GM12878 (cell line): Measurements from ENCODE around the gene VPS52. TPM values are rescaled to one million over a fixed set of nuclear protein-coding genes. Genes with fewer than 3 reads are reported as not detected.

Experiments used
- ATAC-seq: fragments of 200-7000 bp; cut with Tn5 transposase; 3 replicates; pipeline ENCODE4 v1.9.1; 2020; ENCODE audit warnings: mild to moderate bottlenecking, moderate library complexity
- BruUV-seq: library from RNA; stranded (reverse); fragments of 400-500 nt; replicated peaks from 2 replicates; lab custom pipeline; 2021; lab: Mats Ljungman, UMichigan
- CTCF ChIA-PET: fragments of 300-600 bp; sonication (Branson Sonifier 250); formaldehyde crosslinking; extraction: SDS; loops from one replicate; lab custom pipeline; 2021; ENCODE audit warnings: inconsistent platforms; lab: Yijun Ruan, JAX
- POLR2A ChIA-PET: fragments of 350-600 bp; formaldehyde crosslinking; extraction: SDS; loops from one replicate; lab custom pipeline; 2021; ENCODE audit warnings: inconsistent platforms; lab: Charles Lee
- RAD21 ChIA-PET: fragments of 300-600 bp; sonication (Branson Sonifier 250); formaldehyde crosslinking; loops from one replicate; lab custom pipeline; 2023; ENCODE audit warnings: antibody characterized with exemption; ENCODE audit not compliant: unreplicated experiment; lab: Charles Lee
- SMC1A ChIA-PET: fragments of 300-600 bp; sonication (Branson Sonifier 250); formaldehyde crosslinking; loops from one replicate; lab custom pipeline; 2023; ENCODE audit not compliant: unreplicated experiment, uncharacterized antibody; lab: Charles Lee
- DNase-seq: peaks from one replicate; pipeline ENCODE4 v3.0.0-alpha.2; 2011; ENCODE audit warnings: low read depth, low spot score
- FAIRE-seq: peaks from 3 replicates; lab custom pipeline; 2011; peaks lifted over from hg19 to GRCh38; lab: Jason Lieb, UNC
- H2AFZ ChIP-seq: 2 replicates; pipeline ENCODE4 v1.6.0; 2011; ENCODE audit warnings: low read depth, low read length, control low read depth; ENCODE audit not compliant: control insufficient read depth
- H3K27ac ChIP-seq: 2 replicates; pipeline ENCODE4 v1.5.1; 2011; ENCODE audit warnings: control low read depth; ENCODE audit not compliant: control insufficient read depth, insufficient read depth
- H3K27me3 ChIP-seq, 2 experiments: replicated peaks in 1 of 2; 2 replicates each; pipeline versions ENCODE4 v1.6.0 to v1.6.1; 2011; ENCODE audit warnings: low read length in 1 of 2; ENCODE audit not compliant: control insufficient read depth in 2 of 2, insufficient read depth in 2 of 2
- H3K36me3 ChIP-seq, 2 experiments: 2 replicates each; pipeline ENCODE4 v1.5.1; 2011; ENCODE audit warnings: low read length in 1 of 2; ENCODE audit not compliant: control insufficient read depth in 2 of 2, insufficient read depth in 2 of 2
- H3K4me1 ChIP-seq: 2 replicates; pipeline ENCODE4 v1.6.1; 2011; ENCODE audit warnings: mild to moderate bottlenecking, low read length, moderate library complexity, mixed read lengths; ENCODE audit not compliant: control insufficient read depth, insufficient read depth
- H3K4me2 ChIP-seq: 2 replicates; pipeline ENCODE4 v1.6.0; 2011; ENCODE audit warnings: control low read depth; ENCODE audit not compliant: control insufficient read depth, insufficient read depth
- H3K4me3 ChIP-seq: fragments of 200-600 bp; sonication (generic); 2 replicates; pipeline ENCODE4 v1.5.1; 2016
- H3K79me2 ChIP-seq: 2 replicates; pipeline ENCODE4 v1.6.0; 2011; ENCODE audit warnings: low read length; ENCODE audit not compliant: control insufficient read depth, insufficient read depth
- H3K9ac ChIP-seq: 2 replicates; pipeline ENCODE4 v1.8.0; 2011; ENCODE audit warnings: low read length, control low read depth, mixed read lengths; ENCODE audit not compliant: control insufficient read depth, insufficient read depth
- H3K9me3 ChIP-seq: replicated peaks from 3 replicates; pipeline ENCODE4 v1.5.1; 2011; ENCODE audit warnings: mild to moderate bottlenecking, low read length; ENCODE audit not compliant: control insufficient read depth, insufficient read depth
- H4K20me1 ChIP-seq: 2 replicates; pipeline ENCODE4 v1.6.0; 2011; ENCODE audit not compliant: control insufficient read depth, insufficient read depth
- CHD4 ChIP-seq: fragments of 200-600 bp; sonication (generic); IDR thresholded peaks from 2 replicates; pipeline ENCODE4 v1.6.1; 2016; ENCODE audit warnings: mild to moderate bottlenecking
- EGR1 ChIP-seq, 2 experiments: IDR thresholded peaks; 1 replicate in 1 of 2; 2 replicates in 1 of 2; pipeline ENCODE4 v1.6.1; 2011 to 2012; ENCODE audit warnings: low read depth in 2 of 2, low read length in 2 of 2, borderline replicate concordance in 1 of 2, mild to moderate bottlenecking in 1 of 2, moderate library complexity in 1 of 2
- HCFC1 ChIP-seq: fragments of 150-350 bp; IDR thresholded peaks from 2 replicates; pipeline ENCODE4 v1.6.1; 2014; ENCODE audit warnings: low read length
- JUNB ChIP-seq: IDR thresholded peaks from 2 replicates; pipeline ENCODE4 v1.6.1; 2016; ENCODE audit warnings: antibody characterized with exemption, mild to moderate bottlenecking
- MYB ChIP-seq: fragments of 150-350 bp; IDR thresholded peaks from 2 replicates; pipeline ENCODE4 v1.6.1; 2014; ENCODE audit warnings: mild to moderate bottlenecking, low read depth, low read length, borderline replicate concordance
- NFXL1 ChIP-seq: fragments of 450-650 bp; IDR thresholded peaks from 2 replicates; pipeline ENCODE4 v1.6.1; 2017; ENCODE audit warnings: antibody characterized with exemption, mild to moderate bottlenecking, borderline replicate concordance
- NFYB ChIP-seq: IDR thresholded peaks from 2 replicates; pipeline ENCODE4 v1.6.1; 2011; ENCODE audit warnings: low read depth, mild to moderate bottlenecking, low read length, improper control_type of control experiment, moderate library complexity; ENCODE audit not compliant: insufficient read depth
- NR2F1 ChIP-seq: fragments of 450-650 bp; conservative IDR thresholded peaks from 2 replicates; pipeline ENCODE4 v1.6.1; 2017; ENCODE audit warnings: mild to moderate bottlenecking
- NRF1 ChIP-seq: conservative IDR thresholded peaks from 2 replicates; pipeline ENCODE4 v1.6.1; 2011; ENCODE audit warnings: mild to moderate bottlenecking, low read depth, low read length, improper control_type of control experiment
- RAD51 ChIP-seq: fragments of 450-650 bp; IDR thresholded peaks from 2 replicates; pipeline ENCODE4 v1.6.1; 2016; ENCODE audit warnings: moderate library complexity, mild to moderate bottlenecking, inconsistent platforms
- RUNX3 ChIP-seq: IDR thresholded peaks from 2 replicates; pipeline ENCODE4 v1.6.1; 2012; ENCODE audit warnings: low read length, inconsistent platforms
- SIX5 ChIP-seq: IDR thresholded peaks from 2 replicates; pipeline ENCODE4 v1.6.1; 2011; ENCODE audit warnings: mild to moderate bottlenecking, low read depth, low read length, moderate library complexity; ENCODE audit not compliant: severe bottlenecking
- SMAD5 ChIP-seq: IDR thresholded peaks from 2 replicates; pipeline ENCODE4 v1.6.1; 2016; ENCODE audit warnings: antibody characterized with exemption, low read depth
- SREBF2 ChIP-seq: IDR thresholded peaks from 2 replicates; pipeline ENCODE4 v1.6.1; 2012; ENCODE audit warnings: mild to moderate bottlenecking, low read length
- STAT3 ChIP-seq: IDR thresholded peaks from 2 replicates; pipeline ENCODE4 v1.6.1; 2011; ENCODE audit warnings: low read depth, low read length, improper control_type of control experiment
- in situ Hi-C: fragments of 300-500 bp; cut with MboI; formaldehyde crosslinking; loops from 9 replicates; pipeline ENCODE4 v1.14.3; 2018; ENCODE audit warnings: mixed read lengths
- intact Hi-C: fragments of 100-400 bp; cut with micrococcal nuclease; formaldehyde crosslinking; loops from one replicate; pipeline ENCODE4 v1.14.2; 2022; ENCODE audit not compliant: unreplicated experiment
- polyA plus RNA-seq, 11 experiments: library from polyadenylated mRNA; depleted of rRNA in 4 of 11; unstranded in 6 of 11; stranded (reverse) in 5 of 11; fragments of >200 nt; fragmentation: Nextera tagmentation in 4 of 11; fragmentation: Illumina TruSeq in 1 of 11; extraction: Ambion mirVana in 4 of 11; extraction: Trizol in 1 of 11; gene quantifications; 1 replicate in 1 of 11; 2 replicates in 10 of 11; pipeline versions ENCODE4 v1.2.1 to v1.2.3, GENCODE V29; 2011 to 2016; ENCODE audit warnings: inconsistent platforms in 2 of 11, missing spikeins in 2 of 11, low read depth in 1 of 11
- total RNA-seq, 4 experiments: library from RNA; depleted of rRNA in 3 of 4; stranded (reverse); fragments of >200 nt in 3 of 4; fragmentation: Illumina TruSeq in 1 of 4; extraction: Trizol in 1 of 4; gene quantifications; 2 replicates each; pipeline versions ENCODE4 v1.2.1 to v1.2.3, GENCODE V29; 2013 to 2021
- TF ChIP-seq, protein P1 (sequence below): fragments of 450-650 bp; IDR thresholded peaks from 2 replicates; pipeline ENCODE4 v1.6.1; 2017; ENCODE audit warnings: borderline replicate concordance
- TF ChIP-seq, protein P2 (sequence below): fragments of 450-650 bp; IDR thresholded peaks from 2 replicates; pipeline ENCODE4 v1.6.1; 2017; ENCODE audit warnings: low read depth, mild to moderate bottlenecking, moderate library complexity

The VPS52 gene
- total and polyA plus RNA-seq, 10 of the 15 experiments (the other 5 are each of a cell fraction or from before 2014, with no cell fraction given): 11.3 to 52.7 (median 36.7) TPM

DNA sequence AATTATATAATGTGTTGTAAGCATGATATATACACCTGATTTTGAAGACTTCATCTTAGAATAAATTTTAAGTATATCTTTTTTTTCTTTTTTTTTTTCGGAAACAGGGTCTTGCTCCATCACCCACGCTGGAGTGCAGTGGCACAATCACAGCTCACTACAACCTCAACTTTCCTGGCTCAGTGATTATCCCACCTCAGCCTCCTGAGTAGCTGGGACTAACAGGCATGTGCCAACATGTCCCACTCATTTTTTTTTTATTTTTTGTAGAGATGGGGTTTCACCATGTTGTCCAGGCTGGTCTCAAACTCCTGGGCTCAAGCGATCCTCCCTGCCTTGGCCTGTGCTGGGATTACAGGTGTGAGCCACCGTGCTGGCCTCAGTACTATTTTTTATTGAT, 17.1 kb downstream of the VPS52 start (continued):
- no peak for TF ChIP-seq HCFC1

DNA sequence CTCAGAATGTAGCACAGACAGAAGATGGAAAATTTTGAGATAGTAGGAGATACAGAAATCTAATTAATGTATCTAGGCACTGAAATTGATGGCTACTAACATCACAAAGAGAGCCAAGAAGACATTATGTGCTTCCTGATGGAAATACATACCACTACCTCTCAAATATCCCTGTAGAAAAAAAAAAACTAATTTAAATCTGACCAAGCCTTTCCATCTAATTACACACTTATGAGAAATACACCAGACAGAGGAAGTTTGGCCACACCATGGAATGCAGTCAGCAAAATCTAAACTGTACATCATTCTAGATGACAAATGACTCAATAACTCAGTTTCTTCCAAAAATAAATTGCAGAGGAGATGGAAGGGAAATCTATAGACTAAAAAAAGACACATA, 18.9 kb downstream of the VPS52 start:
- H4K20me1 ChIP-seq: no peaks in the 10 kb centered on the region
- in situ Hi-C loops: no loop called here
- no peak for TF ChIP-seq CHD4
- no peak for TF ChIP-seq NR2F1
- TF ChIP-seq, protein P1, sequence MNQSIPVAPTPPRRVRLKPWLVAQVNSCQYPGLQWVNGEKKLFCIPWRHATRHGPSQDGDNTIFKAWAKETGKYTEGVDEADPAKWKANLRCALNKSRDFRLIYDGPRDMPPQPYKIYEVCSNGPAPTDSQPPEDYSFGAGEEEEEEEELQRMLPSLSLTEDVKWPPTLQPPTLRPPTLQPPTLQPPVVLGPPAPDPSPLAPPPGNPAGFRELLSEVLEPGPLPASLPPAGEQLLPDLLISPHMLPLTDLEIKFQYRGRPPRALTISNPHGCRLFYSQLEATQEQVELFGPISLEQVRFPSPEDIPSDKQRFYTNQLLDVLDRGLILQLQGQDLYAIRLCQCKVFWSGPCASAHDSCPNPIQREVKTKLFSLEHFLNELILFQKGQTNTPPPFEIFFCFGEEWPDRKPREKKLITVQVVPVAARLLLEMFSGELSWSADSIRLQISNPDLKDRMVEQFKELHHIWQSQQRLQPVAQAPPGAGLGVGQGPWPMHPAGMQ: no peak
- no peak for TF ChIP-seq RUNX3
- no peak for TF ChIP-seq EGR1 (IDR thresholded peaks at IDR 0.05; ENCODE audit: borderline replicate concordance in 1 of 2, low read depth in 2 of 2, low read length in 2 of 2)
- TF ChIP-seq, protein P2, sequence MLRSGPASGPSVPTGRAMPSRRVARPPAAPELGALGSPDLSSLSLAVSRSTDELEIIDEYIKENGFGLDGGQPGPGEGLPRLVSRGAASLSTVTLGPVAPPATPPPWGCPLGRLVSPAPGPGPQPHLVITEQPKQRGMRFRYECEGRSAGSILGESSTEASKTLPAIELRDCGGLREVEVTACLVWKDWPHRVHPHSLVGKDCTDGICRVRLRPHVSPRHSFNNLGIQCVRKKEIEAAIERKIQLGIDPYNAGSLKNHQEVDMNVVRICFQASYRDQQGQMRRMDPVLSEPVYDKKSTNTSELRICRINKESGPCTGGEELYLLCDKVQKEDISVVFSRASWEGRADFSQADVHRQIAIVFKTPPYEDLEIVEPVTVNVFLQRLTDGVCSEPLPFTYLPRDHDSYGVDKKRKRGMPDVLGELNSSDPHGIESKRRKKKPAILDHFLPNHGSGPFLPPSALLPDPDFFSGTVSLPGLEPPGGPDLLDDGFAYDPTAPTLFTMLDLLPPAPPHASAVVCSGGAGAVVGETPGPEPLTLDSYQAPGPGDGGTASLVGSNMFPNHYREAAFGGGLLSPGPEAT: no peak
- TF ChIP-seq STAT3: no peak
- no peak for TF ChIP-seq JUNB
- TF ChIP-seq MYB: no peak
- no peak for TF ChIP-seq NFYB
- no peak for TF ChIP-seq NFXL1
- no peak for TF ChIP-seq NRF1
- no peak for TF ChIP-seq SMAD5
- TF ChIP-seq SIX5: no peak
- no peak for TF ChIP-seq SREBF2
- TF ChIP-seq RAD51: no peak
- TF ChIP-seq, all 136 proteins: peak for 0
- Histone ChIP-seq H3K27me3 (no peaks in the 10 kb centered on the region), H3K9ac (no peak overlapping the region), H2AFZ (no peak overlapping the region), H3K9me3 (no peaks in the 10 kb centered on the region), H3K36me3 (peaks cover 2 to 12% of the 10 kb centered on the region in 2 experiments; a peak in 2 of 4 replicates), H3K27ac (no peak overlapping the region), H3K4me2 (no peak overlapping the region), H3K4me3 (no peak overlapping the region), H3K79me2 (peaks cover 13% of the 10 kb centered on the region), H3K4me1 (peaks cover 10% of the 10 kb centered on the region)
- CTCF ChIA-PET: no interaction called here
- POLR2A ChIA-PET: no interaction called here
- intact Hi-C loops: no loop called here
- no TSS peak for BruUV-seq
- FAIRE-seq: no peak
- ATAC-seq: no peak
- RAD21 ChIA-PET: no interaction called here
- SMC1A ChIA-PET: no interaction called here
- no peak for DNase-seq
